Gastrocnemius medialis (tissue), 4 donors: ENCODE measurements around the gene AHRR.

Experiments
- POLR2A ChIP-seq, 2 donors: fragments of 450-650 bp; IDR thresholded peaks; one replicate each; pipeline ENCODE4 v1.6.1; 2017; ENCODE audit warnings: antibody characterized with exemption in 2 of 2, mild to moderate bottlenecking in 2 of 2, moderate library complexity in 2 of 2
- TF ChIP-seq, protein P1 (sequence below), 5 experiments: fragments of 450-650 bp in 3 of 5; fragments of 200-600 bp in 2 of 5; sonication (generic) in 2 of 5; IDR thresholded peaks in 4 of 5; conservative IDR thresholded peaks in 1 of 5; 1 replicate in 4 of 5; 2 replicates in 1 of 5; pipeline ENCODE4 v1.5.1; 2016 to 2019; ENCODE audit warnings: antibody characterized with exemption in 5 of 5, mild to moderate bottlenecking in 3 of 5, moderate library complexity in 3 of 5

DNA sequence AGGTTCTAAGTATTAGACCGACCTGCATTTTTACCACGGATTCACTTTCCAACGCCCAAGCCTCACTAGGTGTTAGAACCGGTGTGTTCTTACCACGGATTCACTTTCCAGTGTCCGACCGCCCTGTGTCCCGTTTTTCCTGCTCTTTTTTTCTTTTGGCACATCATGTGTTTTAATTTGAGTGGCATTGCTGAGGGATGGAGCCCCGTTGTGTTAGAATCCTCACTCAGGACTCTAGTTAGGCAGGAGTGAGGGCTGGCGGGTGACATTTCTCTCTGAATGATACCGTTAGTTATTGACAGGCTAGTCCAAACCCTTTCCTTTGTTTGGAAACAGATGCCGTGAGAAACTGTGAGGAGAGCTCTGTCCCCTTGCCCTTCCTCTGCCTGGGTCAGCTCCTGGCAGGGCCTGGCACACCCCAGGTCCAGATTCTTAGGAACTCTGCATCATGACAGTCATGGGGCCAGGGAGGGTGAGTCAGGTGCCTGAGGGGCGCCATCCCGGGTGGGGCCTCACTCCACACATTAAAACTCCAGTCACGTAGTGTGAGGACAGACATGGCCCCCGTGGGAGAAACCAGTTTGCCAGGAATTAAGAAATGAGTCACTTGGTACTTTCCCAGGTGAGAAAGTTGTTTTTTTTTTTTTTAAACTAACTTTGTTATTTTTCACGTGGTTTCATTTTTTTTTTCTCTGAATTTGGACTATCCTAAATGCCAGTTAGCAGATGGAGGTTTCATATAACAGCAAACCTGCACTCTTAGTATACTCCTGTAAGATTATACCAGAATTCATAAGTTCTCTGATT is 137.2 kb downstream of the AHRR start:
- TF ChIP-seq, protein P1, sequence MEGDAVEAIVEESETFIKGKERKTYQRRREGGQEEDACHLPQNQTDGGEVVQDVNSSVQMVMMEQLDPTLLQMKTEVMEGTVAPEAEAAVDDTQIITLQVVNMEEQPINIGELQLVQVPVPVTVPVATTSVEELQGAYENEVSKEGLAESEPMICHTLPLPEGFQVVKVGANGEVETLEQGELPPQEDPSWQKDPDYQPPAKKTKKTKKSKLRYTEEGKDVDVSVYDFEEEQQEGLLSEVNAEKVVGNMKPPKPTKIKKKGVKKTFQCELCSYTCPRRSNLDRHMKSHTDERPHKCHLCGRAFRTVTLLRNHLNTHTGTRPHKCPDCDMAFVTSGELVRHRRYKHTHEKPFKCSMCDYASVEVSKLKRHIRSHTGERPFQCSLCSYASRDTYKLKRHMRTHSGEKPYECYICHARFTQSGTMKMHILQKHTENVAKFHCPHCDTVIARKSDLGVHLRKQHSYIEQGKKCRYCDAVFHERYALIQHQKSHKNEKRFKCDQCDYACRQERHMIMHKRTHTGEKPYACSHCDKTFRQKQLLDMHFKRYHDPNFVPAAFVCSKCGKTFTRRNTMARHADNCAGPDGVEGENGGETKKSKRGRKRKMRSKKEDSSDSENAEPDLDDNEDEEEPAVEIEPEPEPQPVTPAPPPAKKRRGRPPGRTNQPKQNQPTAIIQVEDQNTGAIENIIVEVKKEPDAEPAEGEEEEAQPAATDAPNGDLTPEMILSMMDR (IDR thresholded peaks at IDR 0.05 in 4 of 5, conservative IDR thresholded peaks at IDR 0.05 in 1 of 5) = no peak
- no peak for TF ChIP-seq POLR2A (IDR thresholded peaks at IDR 0.05)
